ENCODE data around the gene NUDT14. TPM values are rescaled to one million over a fixed set of nuclear protein-coding genes. Genes with fewer than 3 reads are reported as not detected.

Gene NUDT14
- total RNA-seq, 2 donors from 2014 or later: 12.7 to 15.9 TPM

DNA sequence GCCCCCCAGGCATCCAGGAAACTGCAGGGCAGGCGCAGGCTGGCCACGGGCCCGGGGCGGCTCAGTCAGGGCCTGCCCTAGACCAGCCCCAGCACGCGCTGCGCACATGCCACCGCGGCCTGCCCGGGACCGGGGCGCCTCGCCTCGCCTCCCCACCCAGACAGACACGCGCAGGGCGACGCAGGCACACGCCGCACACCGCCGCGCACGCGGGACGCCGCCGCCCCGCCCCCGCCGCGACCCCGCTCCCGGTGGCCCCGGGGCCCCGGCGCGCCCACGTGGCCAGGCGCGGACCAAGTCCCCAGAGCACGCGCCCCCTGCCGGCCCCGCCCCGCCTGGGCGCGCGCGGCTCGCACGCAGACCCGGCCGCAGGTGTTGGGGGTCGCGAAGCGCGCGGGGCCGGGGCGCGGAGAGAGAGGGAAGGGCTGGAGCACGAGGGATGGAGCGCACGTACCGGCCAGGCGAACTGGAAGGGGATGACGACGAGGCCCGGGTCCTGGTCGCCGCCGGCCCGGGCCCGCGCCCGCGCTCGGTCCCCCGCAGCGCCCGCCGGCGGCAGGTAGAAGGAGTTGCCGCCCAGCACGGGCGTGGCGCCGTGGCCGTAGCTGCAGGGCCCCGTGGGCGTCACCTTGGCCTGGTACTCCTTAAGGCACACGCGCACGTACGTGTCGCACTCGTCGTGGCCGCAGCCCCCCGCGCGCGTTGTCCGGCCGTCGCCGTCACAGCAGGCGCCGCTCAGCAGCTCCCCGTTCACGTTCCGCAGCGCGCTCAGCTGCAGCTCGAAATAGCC, 13.6 kb downstream of the NUDT14 start:
- intact Hi-C loops (cut with DNase I): no loop called here
- no peak for DNase-seq (ENCODE audit: low spot score)

- intact Hi-C loops (cut with DNase I): no loop called here
- DNase-seq (ENCODE audit: low spot score): no peak
These were observed 14.4 kb downstream of the NUDT14 start for GRCh38 chr14:105166571-105167302.

DNA sequence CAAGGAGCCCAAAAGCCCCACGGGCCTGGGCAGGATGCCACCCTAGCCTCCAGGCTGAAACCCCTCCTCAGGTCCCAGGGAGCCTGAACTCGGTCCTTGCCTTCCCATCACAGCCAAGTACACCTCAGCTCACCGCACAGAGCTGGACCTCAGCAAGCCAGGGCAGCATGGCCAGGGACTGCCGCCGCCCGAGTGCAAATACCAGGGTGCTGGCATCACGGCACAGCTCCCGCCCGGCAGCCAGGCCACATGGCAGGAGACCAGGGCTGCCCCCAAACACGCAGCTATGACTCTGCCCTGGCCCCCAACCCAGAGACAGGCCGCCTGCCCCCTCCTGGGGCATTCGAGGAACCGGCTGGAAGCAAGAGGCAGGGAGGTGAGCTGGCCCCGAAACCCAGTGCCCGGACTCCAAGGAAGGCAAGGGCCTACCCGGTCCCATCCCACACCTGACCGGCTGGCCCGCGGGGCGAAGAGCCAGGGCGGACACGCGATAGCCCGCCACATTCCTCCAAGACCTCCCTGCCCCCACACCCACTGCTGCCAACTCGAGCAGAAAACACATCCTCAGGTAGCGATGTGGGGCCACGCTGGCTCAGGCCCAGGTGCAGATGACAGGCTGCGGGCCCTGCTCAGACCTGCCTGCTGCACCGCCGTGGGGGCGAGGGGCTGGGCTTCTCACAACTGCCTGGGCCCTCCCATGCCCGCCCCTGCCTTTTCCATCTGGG, 15.2 kb downstream of the NUDT14 start:
- intact Hi-C loops (cut with DNase I): no loop called here
- DNase-seq (ENCODE audit: low spot score): no peak

- intact Hi-C loops (cut with DNase I): no loop called here
- no peak for DNase-seq (ENCODE audit: low spot score)
These were observed 15.9 kb downstream of the NUDT14 start for GRCh38 chr14:105165134-105165704.

- DNase-seq (ENCODE audit: low spot score): no peak
- intact Hi-C loops (cut with DNase I): no loop called here
These were observed 17.9 kb downstream of the NUDT14 start for GRCh38 chr14:105163040-105163742.

DNA sequence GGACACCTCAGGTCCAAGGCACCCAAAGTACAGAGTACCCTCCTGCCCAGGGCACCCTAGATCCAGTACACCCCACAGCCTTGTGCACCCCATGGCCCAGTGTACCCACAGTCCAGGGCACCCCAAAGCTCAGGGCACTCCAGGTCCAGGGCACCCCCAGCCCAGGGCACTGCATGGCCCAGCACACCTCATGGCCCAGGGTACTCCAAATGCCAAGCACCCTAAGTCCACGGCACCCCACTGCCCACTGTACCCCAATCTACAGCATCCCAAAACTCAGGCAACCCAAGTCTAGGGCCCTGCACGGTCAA, 18.5 kb downstream of the NUDT14 start:
- no peak for DNase-seq (ENCODE audit: low spot score)
- intact Hi-C loops (cut with DNase I): no loop called here

GRCh38 chr14:105161964-105162668, 19.0 kb downstream of the NUDT14 start:
- intact Hi-C loops (cut with DNase I): no loop called here
- DNase-seq (ENCODE audit: low spot score): peak; percentile 89

DNA sequence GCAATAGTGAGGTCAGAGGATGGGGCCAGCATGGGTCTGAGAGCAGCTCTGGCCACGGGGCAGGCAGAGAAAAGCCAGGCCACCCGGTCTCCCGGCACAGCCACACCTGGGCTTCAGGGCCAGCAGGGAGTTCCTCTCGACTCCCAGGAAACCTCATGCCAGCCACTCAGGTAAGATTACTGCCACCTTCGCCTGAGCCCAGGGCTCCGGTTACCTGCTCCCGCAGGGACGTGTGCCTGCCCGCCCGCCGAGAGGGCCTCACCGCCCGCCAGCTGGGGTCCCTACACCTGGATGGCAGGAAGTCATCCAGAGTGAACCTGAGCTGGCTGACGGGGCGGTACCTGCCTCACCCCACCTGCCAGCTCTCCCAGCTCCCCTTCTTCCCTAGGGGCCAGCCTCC, 19.8 kb downstream of the NUDT14 start:
- DNase-seq (ENCODE audit: low spot score): no peak
- intact Hi-C loops (cut with DNase I): no loop called here

DNA sequence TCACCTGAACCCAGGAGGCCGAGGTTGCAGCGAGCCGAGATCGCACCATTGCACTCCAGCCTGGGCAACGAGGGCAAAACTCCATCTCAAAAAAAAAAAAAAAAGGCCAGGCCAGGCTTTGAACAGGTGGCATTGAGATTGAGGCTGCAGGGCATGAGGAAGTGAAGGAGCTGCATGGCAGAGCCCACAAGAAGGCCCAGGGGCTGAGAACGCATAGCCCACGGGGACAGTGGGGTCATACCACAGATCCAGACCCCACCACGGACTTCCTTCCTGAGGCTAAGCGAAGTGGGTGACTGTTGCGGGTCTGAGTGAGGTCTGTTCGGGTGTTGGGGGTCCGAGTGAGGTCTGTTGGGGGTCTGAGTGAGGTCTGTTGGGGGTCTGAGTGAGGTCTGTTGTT, 20.3 kb downstream of the NUDT14 start:
- no peak for DNase-seq (ENCODE audit: low spot score)
- intact Hi-C loops (cut with DNase I): no loop called here

DNA sequence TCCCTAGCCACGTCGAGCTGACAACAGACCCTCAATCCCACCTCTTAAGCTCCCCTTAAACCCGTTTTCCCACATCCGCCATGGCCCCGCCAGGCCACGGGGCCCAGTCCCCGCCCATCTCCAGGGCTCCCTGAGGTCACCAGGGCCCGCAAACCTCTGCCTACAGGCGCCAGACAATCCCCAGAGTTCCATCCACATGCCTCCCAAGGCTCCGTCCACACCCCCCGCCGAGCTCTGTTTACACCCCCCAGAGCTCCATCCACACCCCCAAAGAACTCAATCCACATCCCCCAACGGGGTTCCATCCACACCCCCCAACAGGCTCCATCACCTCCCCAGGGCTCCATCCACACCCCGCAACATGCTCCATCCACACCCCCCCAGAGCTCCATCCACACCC, 21.8 kb downstream of the NUDT14 start:
- no peak for DNase-seq (ENCODE audit: low spot score)
- intact Hi-C loops (cut with DNase I): no loop called here

DNA sequence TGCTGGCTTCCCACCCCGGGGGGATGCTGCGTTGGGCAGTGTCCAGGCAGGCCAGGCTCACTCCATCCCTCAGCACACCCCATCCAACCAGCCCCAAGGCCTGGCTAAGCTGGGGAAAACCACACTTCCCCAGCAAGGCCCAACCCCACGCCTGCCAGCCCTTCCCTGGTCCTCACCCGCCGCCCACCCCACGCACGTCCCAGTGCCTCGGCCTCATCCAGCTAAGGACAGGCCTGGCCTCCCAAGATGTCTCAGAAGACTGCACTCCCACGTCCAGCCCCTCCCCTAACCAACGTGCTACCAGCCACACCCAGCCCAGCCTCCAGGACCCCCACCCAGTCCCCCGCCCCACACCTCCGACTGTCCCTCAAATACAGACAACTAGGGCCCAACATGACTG, 22.3 kb downstream of the NUDT14 start:
- intact Hi-C loops (cut with DNase I): no loop called here

DNA sequence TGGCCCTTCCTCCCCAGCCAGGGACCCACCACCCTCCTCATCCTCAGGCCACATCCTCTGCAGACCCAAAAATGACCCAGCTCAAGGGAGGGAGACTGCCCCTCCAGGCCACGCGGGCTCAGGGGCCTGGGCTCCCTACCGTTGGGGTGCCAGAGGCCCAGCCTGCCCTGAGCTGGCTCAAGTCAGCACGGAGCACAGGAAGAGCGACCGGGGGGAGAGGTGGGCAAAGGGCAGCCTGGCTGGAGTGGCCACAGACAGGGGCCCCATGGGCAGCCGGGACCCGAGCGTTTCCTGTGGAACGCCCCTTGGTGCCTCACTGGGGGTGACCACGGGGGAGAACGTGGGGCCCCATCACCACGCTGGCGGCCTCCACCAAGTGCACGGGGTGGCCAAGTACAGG, 23.2 kb downstream of the NUDT14 start:
- no peak for DNase-seq (ENCODE audit: low spot score)
- intact Hi-C loops (cut with DNase I): no loop called here

More for the DNA sequence above, 22.3 kb downstream of the NUDT14 start:
- DNase-seq (ENCODE audit: low spot score): no peak

DNA sequence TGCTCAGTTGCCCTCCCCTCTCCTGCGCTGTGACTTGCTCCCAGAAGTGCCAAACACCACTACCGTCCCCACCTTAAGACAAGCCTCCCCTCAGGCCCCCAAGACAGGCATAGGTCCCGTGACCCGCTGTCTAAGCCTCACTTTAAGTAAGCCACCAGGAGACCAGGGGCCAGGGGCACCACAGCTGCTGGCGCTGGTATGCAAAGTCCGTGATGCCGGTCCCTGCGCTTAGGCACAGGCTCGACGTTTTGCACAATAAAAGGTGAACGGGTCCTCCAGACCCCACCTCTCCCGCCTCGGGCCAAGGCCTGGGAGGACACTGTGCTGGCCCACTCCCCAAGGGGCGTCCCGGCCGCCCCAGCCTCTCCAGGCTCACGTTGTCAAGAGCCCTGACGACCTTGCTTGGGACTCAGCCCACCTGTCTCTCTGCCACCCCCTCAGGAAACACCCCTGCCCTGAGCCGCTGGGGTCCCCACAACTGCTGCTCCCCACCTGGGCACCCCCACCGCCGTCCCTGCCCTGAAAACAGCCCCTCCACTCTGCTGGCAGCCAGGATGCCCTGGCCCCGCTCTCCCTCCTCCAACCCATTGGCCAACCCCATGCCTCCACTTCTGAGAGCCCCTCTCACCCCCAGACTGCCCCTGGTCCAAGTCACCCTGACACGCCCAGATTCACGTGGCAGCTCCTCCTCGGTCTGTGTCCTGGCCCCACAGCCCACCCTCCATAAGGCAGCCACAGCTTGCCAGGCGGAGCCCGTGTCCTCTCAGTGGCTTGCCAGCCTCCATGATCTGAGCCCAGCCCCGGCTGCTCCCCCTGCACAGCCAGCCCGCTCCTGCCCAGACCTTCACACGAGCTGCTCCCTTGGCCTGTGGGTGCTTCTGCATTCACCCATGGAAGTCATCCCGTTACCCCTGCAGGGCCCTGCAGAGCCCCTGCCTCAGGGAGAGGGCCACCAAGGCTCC, 24.4 kb downstream of the NUDT14 start:
- intact Hi-C loops (cut with DNase I): no loop called here
- no peak for DNase-seq (ENCODE audit: low spot score)

DNA sequence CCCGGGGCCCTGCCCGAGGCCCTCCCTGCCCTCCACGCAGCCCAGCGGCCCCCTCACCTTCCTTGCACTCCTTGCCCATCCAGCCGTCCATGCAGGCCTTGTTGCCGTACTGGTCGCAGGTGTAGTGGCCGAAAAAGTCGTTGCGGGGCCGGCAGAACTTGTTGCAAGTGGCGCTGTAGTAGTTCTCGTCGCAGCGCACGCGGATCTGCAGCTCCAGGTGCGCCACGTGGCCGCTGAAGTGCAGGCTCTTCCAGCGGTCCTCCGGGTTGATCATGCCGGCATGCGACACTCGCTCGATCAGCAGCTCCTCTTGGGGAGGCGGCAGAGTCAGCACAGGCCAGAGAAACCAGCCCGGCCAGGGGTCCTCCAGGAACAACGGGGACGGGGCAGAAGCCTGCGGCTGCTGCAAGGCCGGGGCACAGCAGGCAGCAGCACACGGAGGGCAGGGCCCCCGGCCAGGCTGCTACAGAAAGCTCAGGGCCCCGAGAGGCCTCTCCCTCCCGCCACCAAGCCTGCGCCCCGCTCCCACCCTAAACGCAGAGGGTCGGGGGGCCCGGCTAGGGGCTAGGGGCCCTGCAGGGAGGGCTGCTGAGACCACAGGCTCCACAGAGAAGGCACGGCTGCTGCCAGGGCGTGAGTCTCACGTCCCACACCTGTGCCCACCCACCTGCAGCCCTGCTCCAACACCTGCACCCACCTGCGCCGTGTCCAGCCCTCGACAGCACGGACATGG, 25.3 kb downstream of the NUDT14 start:
- intact Hi-C loops (cut with DNase I): no loop called here
- DNase-seq (ENCODE audit: low spot score): no peak

- no peak for DNase-seq (ENCODE audit: low spot score)
- intact Hi-C loops (cut with DNase I): no loop called here
These were observed 26.0 kb downstream of the NUDT14 start for GRCh38 chr14:105155071-105155651.

- intact Hi-C loops (cut with DNase I): no loop called here
- no peak for DNase-seq (ENCODE audit: low spot score)
These were observed 26.6 kb downstream of the NUDT14 start for GRCh38 chr14:105154476-105154871.
